NOMO-1 (cell line): Measurements from ENCODE around the gene NFIC.

Experiments
- DNase-seq, 2 experiments: peaks; one replicate each; lab custom pipeline; 2025; ENCODE audit not compliant: unreplicated experiment in 2 of 2; lab: John Stamatoyannopoulos, UW

Gene NFIC

DNA sequence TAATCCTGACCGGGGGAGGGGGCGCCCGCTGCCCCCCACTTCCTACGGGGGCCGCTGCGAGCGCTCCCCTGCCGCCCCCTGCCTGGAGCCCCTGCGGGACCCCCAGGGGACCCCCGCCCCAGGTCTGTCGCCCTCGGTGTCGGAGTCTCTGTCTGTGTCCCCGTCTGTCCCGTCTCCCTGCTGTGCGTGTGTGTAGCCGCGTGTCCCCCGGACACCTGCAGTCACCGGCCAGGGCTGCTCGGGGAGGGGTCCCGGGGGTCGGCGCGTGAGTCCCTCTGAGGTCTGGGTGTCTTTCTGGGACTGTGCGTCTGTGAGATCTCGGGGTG lies 7.7 kb upstream of the NFIC start:
- DNase-seq, result no peak

DNA sequence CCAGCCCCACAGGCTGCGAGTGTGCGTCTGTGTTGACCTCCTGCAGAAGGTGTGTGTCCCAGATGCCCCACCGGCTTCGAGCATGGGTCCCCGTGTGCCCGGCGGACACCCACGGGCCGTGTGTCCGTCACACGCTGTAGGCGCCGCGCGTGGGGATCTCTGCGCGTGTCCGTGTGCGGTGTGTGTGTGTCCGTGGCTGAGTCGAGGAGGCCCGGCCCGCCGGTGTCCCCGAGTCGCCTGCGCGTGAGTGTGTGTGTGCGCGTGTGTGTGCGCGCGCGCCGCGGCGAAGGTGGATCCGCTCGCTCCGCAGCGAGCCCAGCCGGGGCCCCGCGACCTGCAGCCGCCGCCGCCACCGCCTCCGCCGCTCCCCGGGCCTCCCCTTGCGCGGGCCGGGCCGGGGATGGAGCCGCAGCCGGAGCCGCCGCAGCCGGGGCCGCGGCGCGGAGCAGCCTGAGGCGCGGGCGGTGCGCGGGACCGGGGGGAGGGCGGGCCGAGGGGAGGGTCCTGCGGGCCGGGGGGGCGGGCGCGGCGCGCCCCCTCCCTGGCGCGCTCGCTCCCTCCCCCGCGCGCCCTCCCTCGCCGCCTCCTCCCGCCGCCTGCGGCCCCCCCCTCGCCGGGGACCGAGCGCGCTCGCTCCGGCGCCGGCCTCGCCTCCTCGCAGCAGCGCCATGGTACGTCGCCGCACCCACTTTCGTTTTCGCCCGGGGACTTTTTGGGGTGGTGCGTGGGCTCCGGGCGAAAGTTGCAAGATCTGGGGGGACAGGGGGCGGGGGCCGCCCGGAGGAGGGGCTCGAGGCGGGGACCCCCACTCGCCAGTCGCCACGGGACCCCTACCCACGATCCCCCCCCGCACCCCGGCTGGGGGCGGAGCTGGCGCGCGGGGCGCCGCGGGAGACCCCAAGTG lies 7.1 kb upstream of the NFIC start:
- peak; percentile 11 to 33 for DNase-seq

DNA sequence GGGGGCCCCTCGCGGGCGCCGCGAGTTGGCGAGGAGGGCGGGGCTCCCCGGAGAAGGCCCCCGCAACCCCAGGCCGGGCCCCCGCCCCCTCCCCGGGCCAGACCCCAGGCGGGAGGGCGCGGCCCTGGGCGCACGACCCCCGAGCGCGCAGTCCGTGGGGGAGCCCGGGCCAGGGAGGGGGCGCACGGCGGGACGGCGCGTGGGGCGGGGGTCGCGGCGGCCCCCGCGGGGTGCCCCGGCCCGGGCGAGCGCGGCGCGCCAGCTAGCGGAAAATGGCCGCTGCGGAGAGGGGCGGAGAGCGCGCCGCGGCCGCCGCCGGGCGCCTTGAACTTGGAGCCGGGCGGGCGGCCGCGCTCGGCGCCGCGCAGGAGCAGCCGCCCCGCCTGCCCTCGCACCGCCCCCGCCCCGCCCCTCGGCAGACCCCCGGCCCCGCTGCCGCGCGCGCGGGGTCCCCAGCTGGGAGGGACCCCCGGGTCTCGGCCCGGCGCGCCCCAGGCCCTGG lies 6.4 kb upstream of the NFIC start:
- peak; percentile 6 to 24 for DNase-seq

DNA sequence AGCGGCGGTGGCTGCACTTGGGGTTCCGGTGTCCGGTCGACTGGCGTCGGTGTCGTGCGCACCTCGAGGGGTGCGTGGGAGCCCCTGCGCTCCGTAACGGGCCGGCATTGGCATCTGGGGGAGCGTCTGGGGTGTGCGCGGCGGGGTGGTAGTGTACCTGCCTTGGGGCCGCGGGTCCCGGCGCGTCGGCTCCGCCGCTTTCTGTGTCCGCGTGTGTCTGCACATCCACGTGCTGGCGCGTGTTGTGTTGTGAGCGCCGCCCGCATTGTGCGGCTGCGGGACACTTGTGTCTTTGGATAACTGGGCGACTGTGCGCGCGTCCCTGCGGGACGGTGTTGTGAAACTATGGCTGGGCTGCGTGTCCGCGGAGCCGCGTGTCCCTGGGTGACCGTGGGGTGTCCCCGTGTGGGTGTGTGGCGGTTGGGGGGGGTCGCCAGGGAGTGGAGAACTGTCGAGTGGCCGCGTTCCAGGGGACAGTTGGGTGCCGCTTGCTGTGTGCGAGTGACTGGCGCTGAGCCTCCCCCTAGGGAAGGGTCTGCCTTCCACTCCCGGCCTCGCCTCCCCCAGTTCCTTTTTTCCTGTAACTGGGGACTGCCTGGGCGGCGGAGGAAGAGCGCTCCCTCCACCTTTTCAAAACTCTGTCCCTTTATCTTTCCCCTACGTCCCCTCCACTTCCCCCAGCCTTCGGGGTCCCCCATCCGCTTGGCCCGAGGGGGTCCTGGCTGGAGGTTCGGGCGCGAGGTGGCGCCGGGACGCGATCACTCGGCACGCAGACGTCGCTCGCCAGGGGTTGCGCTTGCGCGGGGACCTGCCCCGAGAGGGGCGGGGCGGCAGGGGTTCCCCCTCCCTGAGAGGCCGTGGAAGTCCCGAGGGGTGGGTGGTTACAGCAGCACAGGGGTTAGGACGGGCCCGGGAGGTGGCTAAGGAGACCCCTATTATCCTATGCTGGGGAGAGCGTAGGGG lies 5.7 kb upstream of the NFIC start:
- DNase-seq, result peak; percentile 16 to 52

DNA sequence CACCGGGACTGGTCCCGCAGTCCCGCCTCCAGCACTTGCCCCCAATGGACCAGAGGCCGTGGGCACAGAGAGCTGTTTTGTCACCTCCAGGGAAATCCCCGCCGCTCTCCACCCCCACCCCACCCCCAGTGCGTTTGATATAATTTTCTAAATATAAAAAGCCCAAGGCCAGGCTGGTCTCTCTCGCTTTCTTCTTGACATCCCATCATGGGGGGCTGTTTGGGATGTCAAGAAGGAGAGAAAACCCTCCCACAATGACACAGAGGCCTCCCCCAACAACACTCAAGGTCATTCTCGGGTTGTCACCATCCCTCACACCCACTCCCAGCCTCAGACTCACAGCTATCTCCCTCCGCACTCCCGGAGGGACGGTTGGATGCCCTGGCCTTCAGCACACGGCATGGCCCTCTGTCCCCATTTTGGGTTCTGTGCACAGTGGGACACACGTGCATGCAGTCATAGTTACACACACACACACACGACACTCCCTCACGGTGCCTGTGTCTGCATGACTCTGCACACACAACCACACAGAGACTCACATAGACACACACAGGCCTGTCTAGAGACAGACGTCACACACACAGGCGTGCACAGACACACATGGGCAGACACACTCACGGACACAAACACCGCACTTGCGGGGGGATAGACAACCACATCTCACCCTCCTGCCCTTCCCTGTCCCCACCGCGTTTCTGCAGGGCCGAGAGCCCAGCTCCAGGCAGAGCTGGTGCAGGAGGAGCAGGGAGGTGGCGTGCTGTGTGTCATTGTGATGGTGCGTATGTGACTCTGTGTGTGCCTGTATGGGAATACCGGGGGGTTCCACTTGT lies 4.8 kb upstream of the NFIC start:
- DNase-seq, result no peak

DNA sequence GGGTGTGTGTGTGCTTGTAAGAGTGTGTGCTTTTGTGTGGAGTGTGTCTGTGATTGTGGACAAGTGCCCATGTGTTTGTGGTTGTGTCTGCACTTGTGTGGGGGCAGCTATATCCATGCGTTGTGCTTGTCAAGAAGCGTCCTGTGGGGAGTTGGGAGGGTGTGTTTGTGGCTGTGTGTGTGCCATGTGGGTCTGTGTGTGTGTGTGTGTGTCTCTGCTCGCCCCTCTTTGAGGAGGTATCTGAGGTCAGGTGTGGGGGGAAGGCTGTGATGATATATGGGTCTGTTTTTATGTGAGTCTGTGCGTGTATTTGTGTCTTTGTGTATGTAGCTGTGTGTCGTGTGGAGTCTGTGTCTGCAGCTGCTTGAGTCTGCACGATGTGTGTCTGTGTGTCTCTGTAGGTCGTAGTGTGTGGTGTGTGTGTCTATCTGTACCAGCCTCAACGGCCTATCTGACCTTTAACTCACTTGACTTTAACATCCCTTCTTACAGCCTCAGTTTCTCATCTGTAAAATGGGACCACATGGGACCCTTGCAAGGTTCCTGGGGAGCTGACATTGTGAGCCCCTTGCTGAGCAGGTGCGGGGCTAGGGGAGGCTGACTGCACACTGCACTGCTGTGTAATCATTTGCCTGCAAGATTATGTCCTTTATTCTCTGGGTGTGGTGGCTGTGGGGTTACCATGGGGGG lies 4.0 kb upstream of the NFIC start:
- DNase-seq, result no peak

DNA sequence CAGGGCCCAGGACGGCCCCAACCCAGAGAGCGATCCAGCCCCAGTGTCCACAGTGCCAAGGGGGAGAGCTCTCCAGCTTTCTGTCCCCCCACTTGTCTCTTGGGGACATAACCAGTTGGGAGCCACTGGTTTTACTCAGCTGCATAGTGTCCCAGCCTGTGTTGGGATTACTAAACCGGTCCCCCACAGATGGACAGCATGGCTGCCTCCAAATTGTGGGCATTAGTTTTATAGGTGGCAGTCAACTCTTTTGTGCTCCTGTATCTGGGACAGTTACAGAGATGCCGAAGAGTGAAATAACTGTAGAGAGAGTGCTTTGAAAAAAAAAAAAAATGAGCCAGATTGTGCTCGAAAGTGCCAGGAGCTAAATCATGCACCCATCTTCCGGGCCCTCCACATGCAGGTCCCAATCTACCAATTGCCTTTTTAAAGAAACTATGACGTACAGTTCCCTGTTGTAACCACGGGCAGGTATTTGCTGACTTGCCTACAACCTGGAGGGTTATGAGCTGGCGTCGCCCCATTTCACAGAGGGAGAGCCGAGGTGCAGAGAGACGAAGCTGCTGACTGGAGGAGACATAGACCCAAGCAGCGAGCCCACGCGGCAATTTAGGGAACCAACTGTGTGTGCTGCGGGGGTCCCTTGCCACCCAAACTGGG lies 2.4 kb upstream of the NFIC start:
- no peak for DNase-seq

DNA sequence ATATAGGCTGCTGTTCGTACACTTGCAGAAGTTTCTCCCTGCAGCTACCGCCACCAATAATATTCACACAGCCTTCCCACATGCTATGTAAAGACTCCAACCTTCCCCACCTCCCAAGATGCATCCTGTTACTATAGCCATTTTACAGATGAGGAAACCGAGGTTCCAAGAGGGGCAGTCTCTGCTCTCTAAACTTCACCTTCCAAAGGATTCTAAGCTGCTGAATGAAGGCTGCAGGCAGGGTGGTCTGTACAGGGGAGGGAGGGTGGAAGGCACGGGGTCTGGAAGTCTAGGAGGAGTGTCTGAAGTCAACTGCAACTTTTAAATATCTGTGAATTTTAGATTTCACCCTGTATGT lies 1.9 kb upstream of the NFIC start:
- DNase-seq, result no peak

DNA sequence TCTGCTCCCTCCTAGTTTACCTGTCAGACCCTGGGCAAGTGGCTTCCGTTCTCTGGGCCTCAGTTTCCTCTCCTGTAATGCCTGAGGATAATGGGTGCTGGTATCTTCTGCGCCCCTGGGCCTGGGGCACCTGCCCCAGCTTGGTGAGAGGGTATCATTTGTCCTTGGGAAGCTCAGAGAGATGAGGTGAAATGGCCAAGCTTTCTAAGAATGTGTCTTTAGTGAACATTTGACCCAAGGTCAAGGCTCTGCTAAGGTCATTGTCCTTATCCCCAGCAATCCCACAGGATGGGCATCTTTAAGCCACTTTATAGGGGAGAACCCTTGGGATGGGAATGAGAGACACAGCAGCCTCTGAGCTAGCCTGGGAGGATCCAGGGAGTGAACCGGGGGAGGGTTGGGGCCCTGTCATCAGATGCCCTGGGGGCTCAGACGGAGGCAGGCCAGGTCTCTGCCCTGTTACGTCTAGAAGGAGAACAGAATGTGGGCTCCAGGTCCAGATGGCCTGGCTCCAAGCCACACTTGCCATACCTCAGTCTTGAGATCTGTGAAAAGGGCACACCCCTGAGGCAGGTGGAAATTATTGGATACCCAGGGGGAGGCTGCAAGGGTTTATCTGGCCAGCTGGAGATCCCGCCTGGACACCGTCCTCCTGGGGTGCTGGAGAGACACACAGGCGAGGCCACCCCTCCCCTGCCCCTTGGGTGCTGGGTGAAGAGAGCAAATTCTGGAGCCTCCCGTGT lies 1.1 kb upstream of the NFIC start:
- DNase-seq, result no peak

DNA sequence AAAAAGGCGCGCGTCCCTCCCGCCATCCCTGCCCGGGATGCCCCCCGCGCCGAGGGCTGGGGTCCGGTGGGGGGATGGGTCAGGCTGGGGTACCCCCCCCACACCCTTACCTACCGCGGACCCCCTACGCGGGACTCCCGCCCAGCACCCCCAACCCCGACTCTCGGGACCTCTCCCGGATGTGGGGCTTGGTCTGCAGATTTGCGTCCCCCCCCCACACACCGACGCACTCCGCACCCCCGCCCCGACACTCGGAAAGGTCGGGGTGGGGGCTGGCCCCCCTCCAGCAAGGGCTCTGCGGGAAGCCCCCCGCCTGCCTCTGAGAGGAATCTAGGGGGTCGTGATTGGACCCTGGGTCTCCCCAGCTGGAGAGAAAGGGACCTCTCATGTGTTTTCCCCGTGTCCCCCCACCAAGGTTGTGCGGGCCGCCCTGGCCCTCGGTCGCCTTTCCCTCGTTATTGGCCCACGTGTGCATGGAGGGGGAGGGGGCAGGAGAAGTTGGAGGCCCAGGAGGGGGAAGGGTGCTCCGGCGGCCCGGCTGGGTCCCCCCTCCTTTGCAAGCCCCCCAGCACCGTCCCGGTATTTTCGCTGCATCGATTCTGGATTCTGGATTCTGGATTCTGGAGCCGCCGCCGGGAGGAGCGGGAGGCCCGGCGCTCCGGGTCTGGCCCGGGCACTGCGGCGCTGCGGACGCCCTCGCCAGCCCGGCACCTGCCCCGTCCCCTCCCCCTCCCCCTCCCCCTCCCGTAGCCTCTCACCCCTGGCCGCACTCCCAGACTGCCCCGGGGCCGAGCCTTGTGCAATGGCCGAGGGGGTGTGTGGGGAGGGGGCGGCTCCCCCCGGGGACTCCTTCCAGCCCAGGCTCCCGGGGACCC lies 607 bp downstream of the NFIC start:
- peak; percentile 28 to 54 for DNase-seq

DNA sequence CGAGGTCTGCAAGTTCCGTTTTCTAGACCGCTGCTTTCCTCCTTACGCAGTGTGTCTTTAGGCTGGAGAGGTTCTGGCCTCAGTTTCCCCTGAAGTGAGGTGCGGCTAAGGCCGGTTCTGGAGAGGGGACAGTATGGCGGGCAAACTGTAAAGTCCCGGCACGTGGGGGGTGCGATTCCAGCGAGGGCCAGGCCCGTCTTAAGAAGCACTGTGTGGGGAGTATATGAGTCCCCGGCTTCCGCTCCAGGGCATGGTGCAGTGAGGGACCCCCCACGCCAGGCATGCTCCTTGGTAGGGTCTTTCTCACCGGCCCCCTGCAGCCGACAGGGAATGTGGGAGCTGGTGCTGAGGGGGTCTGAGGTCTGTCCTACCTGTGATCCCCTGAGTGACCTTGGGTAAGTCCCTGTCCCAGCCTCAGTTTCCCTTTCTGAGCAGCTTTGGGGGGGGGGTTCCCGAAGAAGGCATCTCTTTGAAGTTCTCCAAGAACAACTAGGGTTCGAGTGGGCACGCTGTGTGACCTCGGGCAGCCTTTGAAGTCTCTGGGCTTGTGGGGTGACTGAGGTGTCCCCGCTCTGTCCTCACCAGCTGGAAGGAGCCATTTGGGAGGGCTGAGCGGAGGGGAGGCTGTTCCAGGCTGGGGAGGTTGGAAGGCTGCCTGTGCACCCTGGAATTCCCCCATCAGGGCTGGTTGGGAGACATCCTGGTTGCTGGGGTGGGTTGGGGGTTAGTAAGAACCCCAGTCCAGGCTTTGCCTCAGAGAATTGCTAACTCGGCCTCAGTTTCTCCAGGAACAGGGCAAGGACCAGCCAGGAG lies 1.5 kb downstream of the NFIC start:
- DNase-seq, result peak; percentile 36 to 50

DNA sequence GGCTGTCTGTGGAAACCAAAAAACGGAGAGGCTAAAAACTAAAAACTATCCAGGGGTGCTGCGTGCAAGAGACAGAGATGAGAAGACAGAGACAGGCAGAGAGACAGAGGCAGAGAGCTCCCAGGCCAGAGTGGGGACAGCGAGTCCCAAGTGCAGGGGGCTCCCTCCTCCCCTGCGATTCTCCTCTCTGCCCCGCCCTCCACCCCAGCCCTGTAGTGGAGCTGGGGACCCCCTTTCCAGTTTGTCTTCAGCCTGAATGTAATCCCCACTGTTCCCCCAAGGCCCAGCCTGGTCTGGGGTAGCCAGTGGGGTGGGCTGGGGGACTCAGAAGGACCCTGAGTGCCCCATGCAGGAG lies 2.0 kb downstream of the NFIC start:
- DNase-seq, result no peak

DNA sequence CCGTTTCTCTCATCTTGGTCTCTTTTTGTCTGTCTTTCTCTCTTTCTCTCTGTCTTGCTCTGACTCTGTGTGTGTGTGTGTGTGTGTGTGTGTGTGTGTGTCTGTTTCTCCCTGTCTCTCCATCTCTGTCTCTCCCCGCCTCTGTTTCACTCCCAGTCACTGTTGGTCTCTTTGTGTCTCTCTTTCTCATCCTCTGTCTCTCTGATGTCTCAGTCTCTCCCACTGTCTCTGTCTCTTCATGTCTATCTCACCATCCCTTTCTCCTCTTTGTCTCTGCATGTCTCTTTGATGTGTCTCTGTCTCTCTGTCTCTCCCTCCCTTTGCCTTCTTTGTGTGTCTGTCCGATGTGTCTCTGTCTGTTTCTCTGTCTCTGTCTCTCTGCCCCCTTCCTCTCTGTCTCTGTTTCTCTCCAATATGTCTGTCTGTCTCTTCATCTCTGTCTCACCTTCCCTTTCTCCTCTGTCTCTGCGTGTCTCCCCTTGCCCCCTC lies 2.5 kb downstream of the NFIC start:
- DNase-seq, result peak in 1 of 2 experiments; percentile 5

DNA sequence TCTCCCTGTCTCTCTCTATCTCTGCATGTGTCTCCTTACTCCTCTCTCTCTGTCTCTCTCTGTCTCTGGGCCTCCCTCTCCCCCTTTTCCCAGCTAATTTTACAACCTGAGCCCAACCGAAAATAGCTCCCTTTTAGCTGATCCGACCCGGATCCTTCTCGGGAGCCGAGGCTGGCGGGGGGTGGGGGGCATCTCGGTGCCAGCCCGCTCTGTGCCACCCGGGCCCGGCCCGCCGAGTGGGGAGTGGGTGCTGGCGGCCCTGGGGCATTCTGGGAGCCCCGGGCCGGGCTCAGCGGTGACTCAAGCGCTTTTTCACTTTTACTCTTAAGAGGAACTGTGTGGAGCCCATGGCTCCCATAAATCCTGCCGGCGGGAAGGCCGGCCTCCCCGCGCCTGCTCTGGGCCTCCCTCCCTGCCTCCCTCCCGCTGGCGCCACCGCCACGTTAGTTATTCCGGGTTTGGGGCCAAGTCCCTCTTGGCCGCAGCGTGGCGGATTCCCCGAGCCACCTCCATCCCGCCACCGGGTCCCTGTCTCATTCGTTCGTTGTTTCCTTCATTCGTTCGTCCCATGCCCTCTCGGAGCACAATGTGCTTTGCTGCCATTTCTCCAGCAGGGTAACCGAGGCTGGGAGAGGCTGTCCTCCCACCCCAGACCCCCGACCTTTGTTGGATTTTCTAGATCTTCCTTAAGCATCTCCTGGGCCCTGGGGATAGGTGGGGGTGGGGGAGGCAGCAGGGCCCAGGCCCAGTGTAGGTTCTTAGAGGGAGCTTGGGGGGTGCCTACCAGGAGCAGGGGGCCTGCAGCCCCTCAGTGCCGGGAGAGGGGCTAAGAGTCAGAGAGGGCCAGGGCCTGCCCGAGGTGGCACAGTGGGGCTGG lies 3.2 kb downstream of the NFIC start:
- DNase-seq, result peak; percentile 27 to 49

DNA sequence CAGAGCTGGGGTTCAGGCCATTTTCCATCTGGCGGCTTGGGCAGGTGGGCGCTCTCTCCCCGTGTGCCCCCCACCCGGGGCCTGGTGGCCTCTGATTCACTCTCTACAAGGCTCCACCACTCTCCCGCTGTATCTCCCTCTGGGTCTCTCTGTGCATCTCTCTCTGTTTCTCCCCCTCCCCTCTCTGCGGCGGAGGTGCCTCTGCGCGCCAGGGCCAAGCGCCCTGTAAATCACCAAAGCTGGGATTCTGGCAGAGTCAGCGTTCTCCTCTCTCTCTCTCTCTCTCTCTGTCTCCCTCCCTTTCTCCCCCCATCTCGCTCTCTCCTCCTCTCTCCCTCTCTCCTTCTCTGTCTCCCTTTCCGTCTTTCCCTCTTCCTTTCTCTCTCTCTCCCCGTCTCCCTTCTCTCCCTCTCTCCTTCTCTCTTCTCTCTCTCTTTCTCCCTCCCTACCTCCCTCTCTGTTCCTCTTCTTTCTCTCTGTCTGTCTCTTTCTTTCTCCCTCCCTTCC lies 3.9 kb downstream of the NFIC start:
- DNase-seq, result no peak
